OCI-LY1 (cell line): ENCODE measurements around the gene TFPI2.

Experiments used
- CTCF ChIP-seq: fragments of 200-600 bp; sonication (generic), shearing (Covaris generic); IDR thresholded peaks from 2 replicates; pipeline ENCODE4 v1.5.1; 2017; ENCODE audit warnings: mild to moderate bottlenecking, antibody characterized with exemption, low read length, moderate library complexity, mixed read lengths
- EZH2 ChIP-seq: fragments of 200-600 bp; sonication (generic), shearing (Covaris generic); IDR thresholded peaks from 2 replicates; pipeline ENCODE4 v1.8.0; 2017; ENCODE audit warnings: borderline replicate concordance, mixed run types, mild to moderate bottlenecking, antibody characterized with exemption, low read length, moderate library complexity, mixed read lengths

GRCh38 chr7:93883917-93884345 lies 6.6 kb downstream of the TFPI2 start:
- no peak for TF ChIP-seq CTCF
- no peak for TF ChIP-seq EZH2
